Activated CD4-positive, alpha-beta memory T cell treated with anti-CD3 and anti-CD28 coated beads, Interleukin-2, amount 10 ng/mL, durations not matched to agents 7 days and 5 days (primary cell): ENCODE measurements around the gene HES7. TPM values are rescaled to one million over a fixed set of nuclear protein-coding genes. Genes with fewer than 3 reads are reported as not detected.

Experiments used
- CTCF ChIA-PET: fragments of 350-600 bp; sonication (Branson Sonifier 250); formaldehyde crosslinking; loops from one replicate; lab custom pipeline; 2021; ENCODE audit warnings: antibody characterized with exemption, inconsistent platforms; lab: Charles Lee
- POLR2A ChIA-PET: fragments of 350-600 bp; sonication (Branson Sonifier 250); formaldehyde crosslinking; loops from one replicate; lab custom pipeline; 2021; ENCODE audit warnings: antibody characterized with exemption; lab: Charles Lee
- DNase-seq: peaks from one replicate; pipeline ENCODE4 v3.0.0-alpha.2; 2020
- H3K27ac Mint-ChIP-seq: one replicate; pipeline ENCODE4 v1.8.0; 2021; ENCODE audit warnings: mild to moderate bottlenecking, mixed read lengths
- H3K27me3 Mint-ChIP-seq: one replicate; pipeline ENCODE4 v1.8.0; 2021; ENCODE audit warnings: mixed read lengths
- H3K36me3 Mint-ChIP-seq: one replicate; pipeline ENCODE4 v1.8.0; 2021; ENCODE audit warnings: low read depth, mixed read lengths
- H3K4me1 Mint-ChIP-seq: one replicate; pipeline ENCODE4 v1.8.0; 2021; ENCODE audit warnings: mixed read lengths
- H3K4me3 Mint-ChIP-seq: one replicate; pipeline ENCODE4 v1.8.0; 2021; ENCODE audit warnings: mild to moderate bottlenecking, mixed read lengths
- H3K9me3 Mint-ChIP-seq: one replicate; pipeline ENCODE4 v1.8.0; 2021; ENCODE audit warnings: mixed read lengths
- total RNA-seq, 2 experiments: library from RNA; stranded (reverse); gene quantifications; one replicate each; pipeline ENCODE4 v1.2.3, GENCODE V29; 2021

Gene HES7
- total RNA-seq, 2 experiments from 2014 or later = 1.4 to 1.5 TPM

- H3K36me3 Mint-ChIP-seq = peaks cover 29% of the 10 kb centered on the region
- H3K4me1 Mint-ChIP-seq = peaks cover 45% of the 10 kb centered on the region
- H3K4me3 Mint-ChIP-seq = peak overlapping the region; percentile 63
- H3K9me3 Mint-ChIP-seq = no peaks in the 10 kb centered on the region
- H3K27ac Mint-ChIP-seq = no peak overlapping the region
- POLR2A ChIA-PET = interaction anchor here (1.0 to 16.5 kb wide), 10 partner anchors 10 to 230 kb away, joined by 3 to 653 read pairs (median 11); partner anchors contain the start of genes BORCS6, CTC1, RANGRF and TMEM107
- no peaks in the 10 kb centered on the region for H3K27me3 Mint-ChIP-seq
- peak; percentile 92 for DNase-seq
- CTCF ChIA-PET = no interaction called here
These were observed 30.2 kb upstream of the HES7 start for GRCh38 chr17:8153957-8154607.

- POLR2A ChIA-PET = interaction anchor here (0.6 to 16.5 kb wide), 11 partner anchors 10 to 230 kb away, joined by 3 to 653 read pairs (median 6); partner anchors contain the start of genes BORCS6, CTC1, RANGRF and TMEM107
- Mint-ChIP-seq H3K9me3 (no peaks in the 10 kb centered on the region), H3K36me3 (peaks cover 28% of the 10 kb centered on the region), H3K4me1 (peaks cover 40% of the 10 kb centered on the region), H3K4me3 (peak overlapping the region; percentile 84), H3K27ac (peak overlapping the region; percentile 84), H3K27me3 (no peaks in the 10 kb centered on the region)
- DNase-seq = no peak
- CTCF ChIA-PET = no interaction called here
These were observed 29.6 kb upstream of the HES7 start for GRCh38 chr17:8153525-8153956.

DNA sequence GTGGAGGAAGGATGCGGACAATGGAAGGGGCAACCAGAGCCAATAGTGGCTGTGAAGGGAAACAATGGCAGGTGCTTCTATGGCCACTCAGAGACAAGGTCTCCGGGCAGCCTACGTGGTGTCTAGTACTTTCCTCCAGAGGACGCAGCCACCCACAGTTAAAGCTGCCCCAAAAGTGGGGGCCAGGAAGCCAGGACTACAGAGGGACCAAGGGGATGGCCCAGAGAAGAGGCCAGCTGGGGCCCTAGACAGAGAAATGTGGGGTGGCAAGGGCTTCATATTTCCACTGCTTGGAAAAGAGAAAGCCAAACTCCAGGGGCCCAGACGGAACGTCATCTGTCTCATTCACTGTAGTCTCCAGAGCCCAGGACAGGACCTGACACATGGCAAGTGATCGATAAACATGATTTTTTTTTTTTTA, 29.1 kb upstream of the HES7 start:
- Mint-ChIP-seq H3K36me3 (peaks cover 30% of the 10 kb centered on the region), H3K4me3 (peak overlapping the region; percentile 84), H3K27ac (peak overlapping the region; percentile 84), H3K9me3 (no peaks in the 10 kb centered on the region), H3K27me3 (no peaks in the 10 kb centered on the region), H3K4me1 (peaks cover 36% of the 10 kb centered on the region)
- ChIA-PET POLR2A (interaction anchor here (0.6 to 16.5 kb wide), 9 partner anchors 11 to 136 kb away, joined by 3 to 653 read pairs (median 16); partner anchors contain the start of genes BORCS6, RANGRF and TMEM107), CTCF (no interaction called here)
- no peak for DNase-seq

GRCh38 chr17:8152112-8152775, 28.3 kb upstream of the HES7 start, which contains the start of gene PER1:
Gene PER1 (minus strand): TSS chr17:8152404. CDS start chr17:8150706, 1,698 bp downstream.
- Mint-ChIP-seq H3K4me1 (peaks cover 35% of the 10 kb centered on the region), H3K36me3 (peaks cover 37% of the 10 kb centered on the region), H3K27ac (peak within 1 kb of the TSS; percentile 84), H3K4me3 (peak within 1 kb of the TSS; percentile 84), H3K27me3 (no peaks in the 10 kb centered on the region), H3K9me3 (no peaks in the 10 kb centered on the region)
- DNase-seq = peak; percentile 92
- POLR2A ChIA-PET = interaction anchor here (0.6 to 16.5 kb wide), 7 partner anchors 9 to 96 kb away, joined by 4 to 653 read pairs (median 4); partner anchors contain the start of gene TMEM107
- CTCF ChIA-PET = interaction anchor here (1.0 to 3.4 kb wide), 2 partner anchors 9 to 14 kb away, joined by 3 to 22 read pairs; no protein-coding TSS in a partner anchor

DNA sequence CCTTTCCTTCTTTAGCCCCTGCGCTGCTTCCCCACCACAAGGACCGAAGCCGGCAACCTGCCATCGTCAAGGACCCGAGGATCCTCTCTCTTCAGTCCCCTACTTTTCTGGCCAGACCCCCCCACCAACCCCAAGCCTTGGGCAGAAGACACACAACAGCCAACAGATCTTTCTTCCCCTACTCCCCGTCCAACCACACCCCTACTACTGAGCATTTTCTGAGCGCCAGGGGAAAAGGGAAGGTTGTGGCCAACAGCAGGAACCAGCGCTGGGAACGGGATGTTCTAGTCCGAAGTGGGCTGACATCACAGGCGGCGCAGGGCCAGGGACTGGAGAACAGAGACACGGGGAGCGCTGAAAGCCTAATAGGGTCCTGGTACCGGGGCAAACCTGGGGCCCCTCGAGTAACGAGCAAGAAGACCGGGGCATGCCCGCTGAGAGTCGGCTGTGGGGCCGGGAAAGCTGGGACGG, 27.8 kb upstream of the HES7 start:
- ChIA-PET POLR2A (interaction anchor here (0.6 to 16.5 kb wide), 14 partner anchors 10 to 144 kb away, joined by 3 to 653 read pairs (median 4); partner anchors contain the start of genes AURKB, PFAS, SLC25A35 and TMEM107), CTCF (interaction anchor here (1.0 to 3.4 kb wide), 6 partner anchors 9 to 78 kb away, joined by 3 to 22 read pairs (median 4); no protein-coding TSS in a partner anchor)
- Mint-ChIP-seq H3K9me3 (no peaks in the 10 kb centered on the region), H3K36me3 (peaks cover 43% of the 10 kb centered on the region), H3K4me1 (peaks cover 35% of the 10 kb centered on the region), H3K27ac (peak overlapping the region; percentile 84), H3K27me3 (no peaks in the 10 kb centered on the region), H3K4me3 (peak overlapping the region; percentile 84)
- peak; percentile 43 for DNase-seq

DNA sequence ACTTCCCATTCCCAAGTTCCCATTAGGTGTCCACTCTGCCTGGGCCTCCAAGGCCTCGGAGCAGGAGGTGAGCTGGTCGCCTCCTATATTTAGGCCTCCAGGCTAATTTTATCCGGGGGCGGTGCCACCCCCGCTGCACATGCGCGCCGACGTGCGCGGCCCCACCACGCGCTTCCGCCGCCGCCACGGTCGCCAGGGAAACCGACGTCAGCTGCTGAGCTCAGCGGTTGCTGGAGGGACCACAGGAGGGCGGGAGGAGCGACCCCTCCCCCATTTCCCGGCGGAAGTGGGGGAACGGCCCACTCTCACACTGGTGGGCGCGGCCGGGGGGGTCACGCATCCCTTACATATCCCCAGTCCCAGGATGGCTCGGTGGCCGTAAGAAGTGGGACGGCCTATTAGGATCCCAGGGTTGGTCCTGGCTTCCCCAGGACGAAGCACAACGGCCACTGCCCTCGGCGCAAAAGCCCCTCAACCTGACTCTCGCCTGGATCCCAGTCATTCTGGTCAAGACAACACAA, 27.3 kb upstream of the HES7 start:
- Mint-ChIP-seq H3K27me3 (no peaks in the 10 kb centered on the region), H3K4me1 (peaks cover 35% of the 10 kb centered on the region), H3K4me3 (peak overlapping the region; percentile 84), H3K36me3 (peaks cover 48% of the 10 kb centered on the region), H3K9me3 (no peaks in the 10 kb centered on the region), H3K27ac (peak overlapping the region; percentile 84)
- CTCF ChIA-PET = interaction anchor here (1.0 to 3.4 kb wide), 5 partner anchors 13 to 78 kb away, joined by 3 to 22 read pairs (median 5); no protein-coding TSS in a partner anchor
- peak; percentile 92 for DNase-seq
- POLR2A ChIA-PET = interaction anchor here (0.8 to 16.5 kb wide), 12 partner anchors 10 to 145 kb away, joined by 3 to 653 read pairs (median 6); partner anchors contain the start of genes AURKB, PFAS, SLC25A35 and TMEM107

GRCh38 chr17:8150194-8151119, 26.6 kb upstream of the HES7 start:
- H3K27ac Mint-ChIP-seq = peak overlapping the region; percentile 84
- no peak for DNase-seq
- no peaks in the 10 kb centered on the region for H3K9me3 Mint-ChIP-seq

GRCh38 chr17:8149419-8150193, 25.7 kb upstream of the HES7 start:
- no peak for DNase-seq
- Mint-ChIP-seq H3K9me3 (no peaks in the 10 kb centered on the region), H3K27me3 (no peaks in the 10 kb centered on the region), H3K4me1 (peaks cover 35% of the 10 kb centered on the region), H3K27ac (peak overlapping the region; percentile 16), H3K4me3 (peak overlapping the region; percentile 84), H3K36me3 (peaks cover 58% of the 10 kb centered on the region)
- POLR2A ChIA-PET = interaction anchor here (0.6 to 16.5 kb wide), 4 partner anchors 10 to 60 kb away, joined by 3 to 653 read pairs (median 20); partner anchors contain the start of genes TMEM107 and VAMP2
- CTCF ChIA-PET = interaction anchor here (0.6 to 3.4 kb wide), 3 partner anchors 11 to 98 kb away, joined by 3 to 22 read pairs (median 12); partner anchors contain the start of gene CTC1

More at GRCh38 chr17:8150194-8151119, 26.6 kb upstream of the HES7 start:
- CTCF ChIA-PET = interaction anchor here (1.0 to 3.4 kb wide), 5 partner anchors 12 to 77 kb away, joined by 3 to 22 read pairs (median 5); no protein-coding TSS in a partner anchor
- Mint-ChIP-seq H3K36me3 (peaks cover 53% of the 10 kb centered on the region), H3K4me3 (peak overlapping the region; percentile 84), H3K27me3 (no peaks in the 10 kb centered on the region), H3K4me1 (peaks cover 35% of the 10 kb centered on the region)
- POLR2A ChIA-PET = interaction anchor here (0.8 to 16.5 kb wide), 13 partner anchors 11 to 145 kb away, joined by 3 to 653 read pairs (median 5); partner anchors contain the start of genes AURKB, PFAS, SLC25A35 and TMEM107

DNA sequence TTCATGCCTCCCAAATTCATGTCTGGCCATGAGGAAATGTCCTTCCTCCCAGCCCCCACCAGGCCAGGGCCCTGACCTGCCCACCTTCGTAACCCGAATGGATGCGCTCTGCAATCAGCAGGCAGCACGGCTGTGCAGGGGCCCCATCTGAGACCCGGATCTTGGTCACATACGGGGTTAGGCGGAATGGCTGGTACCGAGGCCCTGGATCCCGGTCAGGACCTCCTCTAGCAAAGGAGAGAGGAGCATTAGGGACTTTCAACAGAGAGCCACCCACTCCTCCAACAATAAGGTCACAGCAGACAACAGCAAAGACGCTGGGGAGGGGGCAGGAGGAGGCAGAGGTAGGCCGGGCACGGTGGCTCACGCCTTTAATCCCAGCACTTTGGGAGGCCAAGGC, 24.7 kb upstream of the HES7 start:
- DNase-seq = no peak
- POLR2A ChIA-PET = interaction anchor here (1.3 to 16.5 kb wide), 6 partner anchors 9 to 26 kb away, joined by 3 to 653 read pairs (median 17); partner anchors contain the start of genes TMEM107 and VAMP2
- Mint-ChIP-seq H3K9me3 (no peaks in the 10 kb centered on the region), H3K27me3 (no peaks in the 10 kb centered on the region), H3K4me3 (no peak overlapping the region), H3K27ac (no peak overlapping the region), H3K4me1 (peaks cover 33% of the 10 kb centered on the region), H3K36me3 (peaks cover 65% of the 10 kb centered on the region)
- CTCF ChIA-PET = interaction anchor here (0.9 to 3.4 kb wide), 2 partner anchors 10 kb away, joined by 5 to 22 read pairs; no protein-coding TSS in a partner anchor

GRCh38 chr17:8147805-8148404, 24.0 kb upstream of the HES7 start:
- peaks cover 60% of the 10 kb centered on the region for H3K36me3 Mint-ChIP-seq
- H3K9me3 Mint-ChIP-seq = no peaks in the 10 kb centered on the region
- H3K4me3 Mint-ChIP-seq = no peak overlapping the region
- ChIA-PET POLR2A (interaction anchor here (1.3 to 4.3 kb wide), 4 partner anchors 9 to 25 kb away, joined by 3 to 37 read pairs (median 17); no protein-coding TSS in a partner anchor), CTCF (interaction anchor here (0.9 kb wide), 1 partner anchor 9 kb away, joined by 5 read pairs; no protein-coding TSS in a partner anchor)
- DNase-seq = no peak
- peaks cover 27% of the 10 kb centered on the region for H3K4me1 Mint-ChIP-seq
- no peaks in the 10 kb centered on the region for H3K27me3 Mint-ChIP-seq
- no peak overlapping the region for H3K27ac Mint-ChIP-seq
